SW 1271 (cell line): Measurements from ENCODE around the gene GUCY1A1.

Source experiments
- DNase-seq, 2 experiments: peaks; one replicate each; lab custom pipeline; 2025; lab: John Stamatoyannopoulos, UW

Gene GUCY1A1

GRCh38 chr4:155777971-155778735, 111.5 kb downstream of the GUCY1A1 start:
- no peak for DNase-seq

- DNase-seq: no peak
Observed at GRCh38 chr4:155780775-155781174, 114.1 kb downstream of the GUCY1A1 start.

- no peak for DNase-seq
Observed at GRCh38 chr4:155781249-155781831, 114.7 kb downstream of the GUCY1A1 start.
